Gastroesophageal sphincter (tissue), 4 donors: ENCODE results near the gene SLC7A1. TPM values are rescaled to one million over a fixed set of nuclear protein-coding genes. Genes with fewer than 3 reads are reported as not detected.

ENCODE experiments used
- ATAC-seq: fragments of 150-250 bp; one replicate; pipeline ENCODE4 v1.9.1; 2016; ENCODE audit warnings: mild to moderate bottlenecking, moderate library complexity
- H3K27ac ChIP-seq, 4 donors: fragments of 200-600 bp; sonication (generic) in 3 of 4; 1 replicate in 3 of 4; 2 replicates in 1 of 4; pipeline ENCODE4 v1.5.1; 2016 to 2019
- H3K27me3 ChIP-seq: fragments of 200-600 bp; sonication (generic); one replicate; pipeline ENCODE4 v1.5.1; 2019
- H3K36me3 ChIP-seq, 2 donors: fragments of 200-600 bp; sonication (generic); one replicate each; pipeline ENCODE4 v1.5.1; 2019; ENCODE audit warnings: control low read depth in 1 of 2
- H3K4me1 ChIP-seq, 3 donors: fragments of 200-600 bp; sonication (generic); 1 replicate in 2 of 3; 2 replicates in 1 of 3; pipeline ENCODE4 v1.5.1; 2016 to 2019; ENCODE audit warnings: control low read depth in 2 of 3
- H3K4me3 ChIP-seq, 2 donors: fragments of 200-600 bp; sonication (generic); one replicate each; pipeline ENCODE4 v1.5.1; 2019; ENCODE audit warnings: mild to moderate bottlenecking in 1 of 2, moderate library complexity in 1 of 2
- H3K9me3 ChIP-seq, 3 donors: fragments of 200-600 bp; sonication (generic); one replicate each; pipeline ENCODE4 v1.5.1; 2017 to 2019; ENCODE audit warnings: control low read depth in 2 of 3
- EP300 ChIP-seq: sonication (generic); formaldehyde crosslinking; IDR thresholded peaks from one replicate; pipeline ENCODE4 v1.6.1; 2017; ENCODE audit warnings: antibody characterized with exemption, mild to moderate bottlenecking
- POLR2A ChIP-seq, 2 donors: fragments of 450-650 bp; IDR thresholded peaks; one replicate each; pipeline ENCODE4 v1.6.1; 2017; ENCODE audit warnings: antibody characterized with exemption in 2 of 2, mild to moderate bottlenecking in 2 of 2, moderate library complexity in 1 of 2
- POLR2AphosphoS5 ChIP-seq: sonication (generic); formaldehyde crosslinking; IDR thresholded peaks from one replicate; pipeline ENCODE4 v1.6.1; 2017; ENCODE audit warnings: antibody characterized with exemption
- WGBS, 2 donors: methylation state at CpG; one replicate each; pipeline ENCODE4 v1.1.5; 2018; ENCODE audit warnings: low coverage in 1 of 2; 5-methylcytosine and 5-hydroxymethylcytosine counted together
- total RNA-seq, 4 donors: library from RNA; depleted of rRNA; stranded (reverse); fragments of >200 nt; gene quantifications; one replicate each; pipeline ENCODE4 v1.1.0, GENCODE V29; 2016
- TF ChIP-seq, protein P1 (sequence below), 4 experiments: fragments of 200-600 bp in 2 of 4; fragments of 450-650 bp in 2 of 4; sonication (generic) in 1 of 4; IDR thresholded peaks; one replicate each; pipeline ENCODE4 v1.5.1; 2017 to 2019; ENCODE audit warnings: antibody characterized with exemption in 4 of 4, mild to moderate bottlenecking in 2 of 4, moderate library complexity in 2 of 4

SLC7A1 gene
- total RNA-seq, 4 donors from 2014 or later: 13.5 to 33.8 (median 22.1) TPM

DNA sequence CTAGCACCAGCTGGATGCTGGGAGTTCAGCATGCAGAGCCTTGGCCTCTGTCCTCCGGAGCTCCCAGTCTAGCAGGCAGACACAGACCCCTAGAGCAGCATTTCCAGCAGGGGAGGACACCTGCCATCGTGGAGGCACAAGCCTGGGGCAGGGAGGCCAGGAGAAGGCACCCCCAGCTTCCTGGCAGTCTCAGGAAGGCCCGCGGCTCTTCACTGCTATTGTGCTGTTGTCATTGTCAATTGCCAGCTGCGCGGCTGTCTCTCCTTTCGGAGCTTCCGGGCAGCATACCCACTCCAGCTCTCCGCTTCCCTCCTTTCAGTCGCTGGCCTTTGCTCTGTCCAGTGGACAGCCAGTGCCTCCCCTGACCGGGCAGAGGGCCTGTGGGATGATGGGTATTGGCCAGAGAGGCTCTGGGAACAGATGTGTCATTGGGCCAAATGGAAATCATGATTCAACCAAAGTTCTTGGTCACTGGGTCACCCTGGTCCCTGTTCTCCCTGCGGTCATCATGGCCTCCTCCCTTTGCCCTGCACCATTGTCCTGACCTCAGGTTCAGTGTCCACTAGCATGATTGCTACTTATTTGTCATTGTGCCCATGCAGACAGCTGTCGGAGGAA, 93.0 kb downstream of the SLC7A1 start:
- no peaks in the 10 kb centered on the region for H3K9me3 ChIP-seq
- H3K27me3 ChIP-seq: peaks cover 5% of the 10 kb centered on the region
- TF ChIP-seq POLR2AphosphoS5 (no peak), POLR2A (IDR thresholded peaks at IDR 0.05) (no peak), EP300 (no peak)
- TF ChIP-seq, protein P1, sequence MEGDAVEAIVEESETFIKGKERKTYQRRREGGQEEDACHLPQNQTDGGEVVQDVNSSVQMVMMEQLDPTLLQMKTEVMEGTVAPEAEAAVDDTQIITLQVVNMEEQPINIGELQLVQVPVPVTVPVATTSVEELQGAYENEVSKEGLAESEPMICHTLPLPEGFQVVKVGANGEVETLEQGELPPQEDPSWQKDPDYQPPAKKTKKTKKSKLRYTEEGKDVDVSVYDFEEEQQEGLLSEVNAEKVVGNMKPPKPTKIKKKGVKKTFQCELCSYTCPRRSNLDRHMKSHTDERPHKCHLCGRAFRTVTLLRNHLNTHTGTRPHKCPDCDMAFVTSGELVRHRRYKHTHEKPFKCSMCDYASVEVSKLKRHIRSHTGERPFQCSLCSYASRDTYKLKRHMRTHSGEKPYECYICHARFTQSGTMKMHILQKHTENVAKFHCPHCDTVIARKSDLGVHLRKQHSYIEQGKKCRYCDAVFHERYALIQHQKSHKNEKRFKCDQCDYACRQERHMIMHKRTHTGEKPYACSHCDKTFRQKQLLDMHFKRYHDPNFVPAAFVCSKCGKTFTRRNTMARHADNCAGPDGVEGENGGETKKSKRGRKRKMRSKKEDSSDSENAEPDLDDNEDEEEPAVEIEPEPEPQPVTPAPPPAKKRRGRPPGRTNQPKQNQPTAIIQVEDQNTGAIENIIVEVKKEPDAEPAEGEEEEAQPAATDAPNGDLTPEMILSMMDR (IDR thresholded peaks at IDR 0.05): no peak
- H3K4me1 ChIP-seq: peaks cover 0 to 10% (median 0%) of the 10 kb centered on the region in 3 donors
- WGBS, 2 donors: 80 to 88% methylated on average over 1 to 8 of the region's 13 CpGs
- H3K4me3 ChIP-seq: no peak overlapping the region
- H3K36me3 ChIP-seq: no peaks in the 10 kb centered on the region
- no peak for ATAC-seq
- no peak overlapping the region for H3K27ac ChIP-seq

DNA sequence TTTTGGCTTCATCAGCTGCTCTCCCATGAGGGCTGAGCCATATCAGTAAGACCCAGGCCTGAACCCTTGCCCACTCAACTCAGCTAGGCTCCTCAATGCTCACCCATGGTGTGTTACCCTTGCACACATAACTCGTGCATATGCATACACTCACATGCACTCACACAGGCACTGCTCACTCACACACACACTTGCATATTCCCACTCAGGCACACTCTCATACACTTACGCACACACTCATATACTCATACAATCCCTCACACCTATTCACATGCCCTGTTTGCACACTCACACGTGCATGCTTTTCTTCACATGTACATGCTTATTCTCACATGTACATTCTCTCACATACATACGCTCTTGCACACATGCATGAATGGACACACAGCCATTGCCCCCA, 93.8 kb downstream of the SLC7A1 start:
- Histone ChIP-seq H3K36me3 (no peaks in the 10 kb centered on the region), H3K9me3 (no peaks in the 10 kb centered on the region), H3K27me3 (peaks cover 5% of the 10 kb centered on the region), H3K27ac (no peak overlapping the region), H3K4me3 (no peak overlapping the region), H3K4me1 (peaks cover 0 to 10% (median 6%) of the 10 kb centered on the region in 3 donors)
- WGBS, 2 donors: 85 to 90% methylated on average over 4 of the region's 4 CpGs
- TF ChIP-seq, protein P1 (IDR thresholded peaks at IDR 0.05): no peak
- TF ChIP-seq POLR2AphosphoS5: no peak
- TF ChIP-seq POLR2A (IDR thresholded peaks at IDR 0.05): no peak
- TF ChIP-seq EP300: no peak
- ATAC-seq: no peak

DNA sequence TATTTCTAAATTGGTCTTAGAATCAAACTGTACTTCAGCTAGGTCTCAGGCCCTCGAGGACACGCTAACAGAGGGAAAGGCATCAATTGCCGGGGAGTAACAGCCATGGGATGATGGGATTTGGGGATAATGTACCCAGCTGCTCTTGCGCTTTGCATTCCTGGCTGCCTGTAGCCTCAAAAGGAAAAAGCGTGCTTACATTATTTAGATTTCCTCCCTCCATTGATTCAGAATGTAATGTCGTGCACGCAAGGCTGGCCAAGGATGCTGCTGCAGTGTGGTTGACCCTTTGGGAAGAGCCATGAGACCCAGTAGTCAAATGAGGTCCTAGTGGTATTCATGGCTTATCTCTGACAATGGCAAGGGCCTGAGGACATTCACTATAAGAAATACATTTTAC, 95.1 kb downstream of the SLC7A1 start:
- Histone ChIP-seq H3K4me3 (no peak overlapping the region), H3K27me3 (no peaks in the 10 kb centered on the region), H3K4me1 (peaks cover 0 to 21% (median 7%) of the 10 kb centered on the region in 3 donors), H3K27ac (no peak overlapping the region), H3K36me3 (no peaks in the 10 kb centered on the region), H3K9me3 (no peaks in the 10 kb centered on the region)
- WGBS, 2 donors: 93 to 100% methylated on average over 1 to 5 of the region's 7 CpGs
- no peak for ATAC-seq
- TF ChIP-seq, protein P1 (IDR thresholded peaks at IDR 0.05): no peak
- TF ChIP-seq EP300 (no peak), POLR2A (IDR thresholded peaks at IDR 0.05) (no peak), POLR2AphosphoS5 (no peak)

DNA sequence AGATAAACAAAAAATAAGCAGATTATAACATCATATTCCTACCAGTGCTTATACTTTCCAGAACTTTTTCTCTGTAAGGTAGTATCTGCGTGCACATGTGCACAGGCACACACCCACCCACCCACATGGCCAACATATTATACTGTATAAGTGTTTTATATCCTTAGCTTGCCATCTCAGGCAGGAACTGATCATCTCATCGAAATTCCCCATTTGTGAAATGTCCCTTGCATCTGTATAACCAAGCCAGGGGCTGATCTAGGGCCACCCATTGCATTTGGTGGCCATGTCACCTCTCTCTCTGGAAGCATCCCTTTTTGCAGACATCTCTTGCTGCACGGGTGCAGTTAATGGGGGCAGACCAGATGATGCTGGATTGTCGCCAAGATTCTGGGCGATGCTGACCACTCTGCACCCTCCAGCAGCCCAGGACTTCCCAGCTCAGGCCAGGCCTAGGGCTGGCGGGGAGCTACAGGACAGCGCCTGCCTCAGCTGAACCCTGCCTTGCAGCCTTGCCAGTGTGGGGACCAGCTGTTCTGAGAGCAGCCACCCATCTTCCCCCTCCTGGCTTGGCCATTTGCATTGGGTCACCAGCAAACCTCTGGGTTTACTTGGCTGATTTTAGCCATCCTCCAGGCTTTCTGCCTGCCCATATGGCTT, 95.9 kb downstream of the SLC7A1 start:
- Histone ChIP-seq H3K27me3 (no peaks in the 10 kb centered on the region), H3K9me3 (no peaks in the 10 kb centered on the region), H3K4me3 (no peak overlapping the region), H3K36me3 (no peaks in the 10 kb centered on the region), H3K4me1 (peaks cover 0 to 21% (median 7%) of the 10 kb centered on the region in 3 donors), H3K27ac (no peak overlapping the region)
- ATAC-seq: no peak
- TF ChIP-seq EP300: no peak
- TF ChIP-seq POLR2AphosphoS5: no peak
- TF ChIP-seq, protein P1 (IDR thresholded peaks at IDR 0.05): no peak
- no peak for TF ChIP-seq POLR2A (IDR thresholded peaks at IDR 0.05)
- 76 to 85% methylated on average over 2 to 3 of the region's 7 CpGs for WGBS, 2 donors
